Measurements from ENCODE around the gene PARP4.
A peak's percentile ranks its signal among the peaks of the same experiment; 100 is the strongest.

The PARP4 gene

DNA sequence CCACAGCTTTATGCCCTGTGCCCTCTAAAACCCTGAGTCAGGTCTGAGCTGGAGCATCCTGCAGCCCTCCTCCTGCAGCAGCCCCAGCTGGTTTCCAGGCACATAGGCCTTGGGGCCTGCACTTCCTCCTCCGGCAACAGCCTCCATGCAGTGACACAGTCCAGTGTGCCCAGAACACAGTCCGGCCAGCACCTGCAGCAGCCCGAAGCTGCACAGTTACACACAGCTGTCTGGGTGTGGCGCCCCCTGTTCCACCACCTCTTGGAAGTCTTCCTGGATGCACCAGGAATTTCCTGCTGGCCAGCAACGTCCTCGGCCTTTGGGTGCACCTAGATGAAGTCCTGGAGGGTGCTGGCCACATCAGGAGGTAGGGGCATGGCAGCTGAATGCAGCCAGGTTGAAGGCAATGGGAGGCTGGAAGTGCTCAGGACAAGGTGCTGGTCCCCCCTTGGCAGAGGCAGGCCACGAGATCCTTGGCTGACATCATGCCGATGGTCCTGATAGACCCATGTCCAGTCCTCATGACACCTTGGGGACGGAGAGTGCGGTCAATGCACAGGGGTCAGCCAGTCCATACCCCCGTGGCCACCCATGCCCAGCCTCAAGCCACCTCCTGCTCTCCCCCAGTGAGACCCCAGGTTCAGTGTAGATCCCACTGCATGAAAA is 27.1 kb upstream of the PARP4 start:
- Histone ChIP-seq H3K36me3 (no peaks in the 10 kb centered on the region), H3K9me3 (no peaks in the 10 kb centered on the region), H3K27ac (no peak overlapping the region), H3K27me3 (peaks cover 35% of the 10 kb centered on the region), H3K9ac (no peak overlapping the region), H3K4me1 (0 out of 2 replicates have a peak, but pooled peaks cover 8% of the 10 kb centered on the region), H3K4me3 (no peak overlapping the region), H4K20me1 (no peaks in the 10 kb centered on the region; the same call in 1 of the 2 replicates), H3K4me2 (no peak overlapping the region)
- TF ChIP-seq Cebpa-rat (IDR thresholded peaks at IDR 0.05) = no peak

DNA sequence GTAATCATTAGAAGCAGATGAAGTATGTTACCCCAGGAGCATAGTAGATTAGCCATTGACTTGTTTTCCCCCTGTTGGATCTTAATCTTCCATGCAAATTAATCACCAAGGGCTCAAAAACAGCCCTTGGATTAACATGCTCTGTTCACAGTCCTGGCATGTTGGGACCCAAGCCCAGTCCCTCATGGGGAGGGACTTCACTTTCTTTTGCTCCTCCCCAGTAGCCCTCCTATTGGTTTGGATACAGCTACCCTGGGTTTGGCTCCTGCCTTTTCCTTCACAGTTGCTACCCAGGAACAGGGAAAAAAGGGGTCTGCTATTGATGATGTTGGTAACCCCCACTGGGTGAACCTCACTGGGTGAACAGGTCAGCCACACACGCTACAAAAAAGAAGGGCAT is 16.9 kb upstream of the PARP4 start:
- no peaks in the 10 kb centered on the region for H3K4me1 ChIP-seq
- TF ChIP-seq Cebpa-rat (IDR thresholded peaks at IDR 0.05) = no peak
- H3K27me3 ChIP-seq = no peaks in the 10 kb centered on the region
- H3K4me3 ChIP-seq = no peak overlapping the region
- no peak overlapping the region for H3K9ac ChIP-seq
- H3K9me3 ChIP-seq = no peaks in the 10 kb centered on the region
- no peak overlapping the region for H3K4me2 ChIP-seq
- H4K20me1 ChIP-seq = no peaks in the 10 kb centered on the region
- H3K36me3 ChIP-seq = no peaks in the 10 kb centered on the region
- H3K27ac ChIP-seq = no peak overlapping the region

DNA sequence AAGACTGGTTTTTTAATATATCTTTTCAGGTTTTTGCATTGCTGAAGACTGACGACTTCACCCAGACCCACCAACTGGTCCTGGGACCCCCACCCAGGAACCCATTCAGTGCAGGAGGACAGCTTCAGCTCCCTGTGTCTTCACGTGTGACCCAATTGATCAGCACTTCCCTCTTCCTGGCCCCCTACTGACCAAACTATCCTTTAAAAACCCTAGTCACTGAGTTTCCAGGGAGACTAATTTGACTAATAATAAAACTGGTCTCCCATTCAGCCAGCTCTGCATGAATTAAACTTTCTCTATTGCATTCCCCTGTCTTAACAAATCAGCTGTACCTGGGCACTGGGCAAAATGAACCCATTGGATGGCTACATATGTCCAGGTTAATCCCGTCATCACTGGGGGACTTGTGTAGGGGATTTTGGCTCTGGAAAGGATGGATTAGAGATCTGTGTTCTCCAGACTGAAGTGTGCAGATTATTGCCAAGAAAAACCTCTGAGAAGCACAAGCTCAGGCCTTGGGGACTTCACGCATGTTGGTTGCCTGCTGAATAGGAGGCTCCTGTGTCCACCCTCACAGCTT is 16.3 kb upstream of the PARP4 start:
- H4K20me1 ChIP-seq = no peaks in the 10 kb centered on the region
- H3K9ac ChIP-seq = no peak overlapping the region
- H3K4me1 ChIP-seq = no peaks in the 10 kb centered on the region
- H3K27me3 ChIP-seq = no peaks in the 10 kb centered on the region
- no peak overlapping the region for H3K4me2 ChIP-seq
- no peak overlapping the region for H3K27ac ChIP-seq
- no peak for TF ChIP-seq Cebpa-rat (IDR thresholded peaks at IDR 0.05)
- no peaks in the 10 kb centered on the region for H3K36me3 ChIP-seq
- H3K9me3 ChIP-seq = no peaks in the 10 kb centered on the region
- H3K4me3 ChIP-seq = no peak overlapping the region

DNA sequence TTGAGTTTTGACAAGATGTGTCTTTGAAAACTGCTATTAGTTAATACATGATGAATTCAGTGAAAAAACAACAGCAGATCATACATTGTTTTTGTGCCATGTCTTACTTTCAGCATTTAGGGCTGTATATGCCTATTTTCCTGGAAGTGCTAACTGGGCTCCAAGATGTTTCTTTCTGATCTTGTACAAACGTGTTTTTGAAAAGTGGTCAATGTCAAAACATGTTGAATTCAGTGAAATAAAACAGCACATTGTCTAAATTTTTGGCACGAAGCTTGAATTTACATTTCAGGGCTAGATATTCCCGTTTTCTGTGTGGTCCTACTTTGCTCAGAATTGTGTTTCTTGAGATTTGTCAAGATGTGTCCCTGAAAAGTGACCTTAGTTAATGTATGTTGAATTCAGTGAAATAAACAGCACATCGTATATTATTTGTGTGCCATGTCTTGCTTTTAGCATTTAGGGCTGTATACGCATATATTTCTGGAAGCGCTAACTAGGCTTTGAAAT is 14.7 kb upstream of the PARP4 start:
- Histone ChIP-seq H4K20me1 (no peaks in the 10 kb centered on the region), H3K36me3 (no peaks in the 10 kb centered on the region), H3K4me1 (no peaks in the 10 kb centered on the region), H3K27me3 (no peaks in the 10 kb centered on the region), H3K4me3 (no peak overlapping the region), H3K9ac (no peak overlapping the region), H3K9me3 (no peaks in the 10 kb centered on the region), H3K27ac (no peak overlapping the region), H3K4me2 (no peak overlapping the region)
- TF ChIP-seq Cebpa-rat (IDR thresholded peaks at IDR 0.05) = no peak

DNA sequence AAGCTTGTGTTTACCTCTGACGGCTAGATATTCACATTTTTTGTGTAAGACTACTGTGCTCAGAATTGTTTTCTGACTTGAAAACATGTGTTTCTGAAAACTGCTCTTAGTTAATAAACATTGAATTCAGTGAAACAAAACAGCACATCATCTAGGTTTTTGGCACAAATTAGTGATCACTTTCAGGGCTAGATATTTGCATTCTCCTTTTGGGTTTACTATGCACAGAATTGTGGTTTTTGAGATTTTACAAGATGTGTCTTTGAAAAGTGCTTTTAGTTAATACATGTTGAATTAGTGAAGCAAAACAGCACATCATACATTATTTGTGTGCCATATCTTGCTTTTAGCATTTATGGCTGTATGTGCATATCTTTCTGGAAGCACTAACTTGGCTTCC is 8.2 kb upstream of the PARP4 start:
- no peak for TF ChIP-seq Cebpa-rat (IDR thresholded peaks at IDR 0.05)
- Histone ChIP-seq H3K36me3 (no peaks in the 10 kb centered on the region), H3K9me3 (no peaks in the 10 kb centered on the region)

DNA sequence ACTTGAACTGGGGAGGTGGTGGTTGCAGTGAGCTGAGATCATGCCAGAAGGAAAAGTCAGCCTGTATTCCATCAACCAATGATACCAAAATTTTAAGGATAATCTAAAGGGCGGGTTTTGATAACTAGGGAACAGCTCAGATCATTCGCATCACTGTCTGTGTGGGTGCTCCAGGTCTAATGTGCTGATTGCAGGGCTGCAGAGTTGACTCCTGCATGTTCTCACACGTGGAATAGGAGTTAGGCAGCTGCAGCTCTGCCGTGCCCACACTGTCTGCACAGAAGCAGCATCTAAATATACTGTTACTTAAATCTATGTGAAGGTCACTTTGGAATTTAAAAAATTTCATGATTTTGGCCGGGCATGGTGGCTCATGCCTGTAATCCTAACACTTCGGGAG is 4.3 kb upstream of the PARP4 start:
- Histone ChIP-seq H3K9ac (no peak overlapping the region), H3K4me1 (peaks cover 4% of the 10 kb centered on the region; the same call in 1 of the 2 replicates), H3K9me3 (no peaks in the 10 kb centered on the region), H4K20me1 (no peaks in the 10 kb centered on the region), H3K4me3 (no peak overlapping the region), H3K27ac (no peak overlapping the region), H3K36me3 (no peaks in the 10 kb centered on the region), H3K27me3 (no peaks in the 10 kb centered on the region), H3K4me2 (no peak overlapping the region)
- TF ChIP-seq Cebpa-rat (IDR thresholded peaks at IDR 0.05) = no peak

More for the DNA sequence above, 8.2 kb upstream of the PARP4 start:
- no peaks in the 10 kb centered on the region for H3K4me1 ChIP-seq
- no peak overlapping the region for H3K4me3 ChIP-seq
- no peak overlapping the region for H3K4me2 ChIP-seq
- no peak overlapping the region for H3K9ac ChIP-seq
- H3K27ac ChIP-seq = no peak overlapping the region
- no peaks in the 10 kb centered on the region for H4K20me1 ChIP-seq
- no peaks in the 10 kb centered on the region for H3K27me3 ChIP-seq

DNA sequence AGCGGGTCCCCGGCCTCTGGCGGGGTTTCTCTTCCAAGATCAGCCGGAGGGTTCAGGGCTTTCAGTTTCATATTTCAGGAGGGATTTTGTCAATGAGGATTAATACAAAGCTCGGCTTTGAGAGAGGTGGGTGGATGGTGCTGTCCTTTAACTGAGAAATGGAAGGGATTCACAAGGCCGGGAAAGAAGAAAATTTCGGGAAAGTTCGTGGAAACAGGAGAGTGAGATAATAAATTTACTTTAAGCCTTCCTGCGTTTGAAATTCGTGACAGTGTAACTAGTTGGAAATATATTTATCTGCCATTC is 283 bp upstream of the PARP4 start:
- Histone ChIP-seq H3K27ac (peak overlapping the region; percentile 85), H3K9ac (peak overlapping the region; percentile 85), H3K9me3 (no peaks in the 10 kb centered on the region), H3K4me1 (peaks cover 18% of the 10 kb centered on the region), H3K4me3 (peak overlapping the region; percentile 88), H3K36me3 (peaks cover 12% of the 10 kb centered on the region), H3K27me3 (no peaks in the 10 kb centered on the region), H4K20me1 (peaks cover 33% of the 10 kb centered on the region), H3K4me2 (peak overlapping the region; percentile 88)
- no peak for TF ChIP-seq Cebpa-rat (IDR thresholded peaks at IDR 0.05)

DNA sequence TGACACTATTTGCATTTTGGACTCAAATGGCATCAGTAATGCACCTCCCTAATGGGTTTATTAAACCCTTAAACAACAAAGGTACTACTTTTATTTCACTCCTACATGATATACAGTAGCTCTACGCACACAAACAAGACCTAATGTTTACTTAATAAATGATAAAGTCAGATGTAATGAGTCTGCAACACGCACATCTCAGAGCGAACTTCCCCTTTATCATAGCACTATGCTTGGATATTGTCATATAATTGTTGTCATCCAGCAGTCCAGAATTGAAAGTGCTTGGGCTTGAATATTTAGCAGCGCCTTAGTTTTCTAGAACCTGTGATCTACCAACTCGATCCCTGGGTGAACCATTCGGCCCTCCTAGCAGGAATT is 772 bp downstream of the PARP4 start:
- peaks cover 43% of the 10 kb centered on the region for H4K20me1 ChIP-seq
- peaks cover 8% of the 10 kb centered on the region for H3K9me3 ChIP-seq
- H3K27ac ChIP-seq = peak overlapping the region; percentile 85
- H3K27me3 ChIP-seq = no peaks in the 10 kb centered on the region
- H3K36me3 ChIP-seq = peaks cover 23% of the 10 kb centered on the region
- H3K4me2 ChIP-seq = peak overlapping the region; percentile 88
- H3K4me1 ChIP-seq = peaks cover 18% of the 10 kb centered on the region
- peak overlapping the region; percentile 85 for H3K9ac ChIP-seq
- TF ChIP-seq Cebpa-rat (IDR thresholded peaks at IDR 0.05) = no peak
- peak overlapping the region; percentile 88 for H3K4me3 ChIP-seq

DNA sequence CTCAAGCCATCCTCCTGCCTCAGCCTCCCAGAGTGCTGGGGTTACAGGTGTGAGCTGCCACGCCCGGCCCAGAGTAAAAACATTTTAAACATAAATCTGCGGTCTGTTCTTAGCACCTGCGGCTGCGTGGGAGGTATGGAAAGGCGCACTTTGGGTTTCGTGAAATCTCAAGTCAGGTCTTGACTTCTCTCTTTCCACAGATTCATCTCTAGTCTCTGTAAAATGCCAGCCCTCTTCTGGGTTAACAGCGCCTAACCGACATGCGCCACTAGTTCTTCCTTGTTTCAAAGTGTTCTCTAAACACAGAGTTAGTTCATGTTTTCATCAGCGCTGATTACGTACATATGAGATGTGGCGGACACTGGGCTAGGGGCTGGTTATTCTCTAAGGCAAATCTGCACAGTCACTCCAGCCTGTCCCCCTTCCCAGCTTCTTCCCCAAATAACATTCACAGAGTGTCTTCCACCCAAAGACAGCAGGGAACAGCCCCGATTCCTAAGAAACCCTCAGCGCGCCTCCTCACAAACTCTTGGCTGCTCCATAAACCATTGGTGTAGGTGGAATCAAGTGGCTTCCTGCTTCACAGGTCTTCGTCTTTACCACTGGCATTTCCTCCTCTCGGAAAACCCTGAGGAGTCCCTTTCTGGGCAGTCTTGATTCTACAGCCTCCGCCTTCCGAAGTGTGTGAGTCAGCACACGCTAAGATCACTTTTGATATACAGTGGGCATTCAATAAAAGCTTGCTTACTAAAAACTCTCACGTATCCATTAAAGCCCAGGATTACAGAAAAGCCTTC is 1.4 kb downstream of the PARP4 start:
- Histone ChIP-seq H3K36me3 (peaks cover 29% of the 10 kb centered on the region), H3K4me3 (peak overlapping the region; percentile 88), H3K4me1 (peaks cover 18% of the 10 kb centered on the region), H3K27me3 (no peaks in the 10 kb centered on the region), H3K9ac (peak overlapping the region; percentile 85), H3K27ac (peak overlapping the region; percentile 85), H4K20me1 (peaks cover 49% of the 10 kb centered on the region), H3K9me3 (peaks cover 14% of the 10 kb centered on the region), H3K4me2 (peak overlapping the region; percentile 88)
- TF ChIP-seq Cebpa-rat (IDR thresholded peaks at IDR 0.05) = no peak
